HG02759 (cell line): ENCODE results near the gene HACD1.

Experiments used
- ATAC-seq: cut with Tn5 transposase; IDR thresholded peaks from one replicate; pipeline ENCODE4 v1.9.1; 2021; ENCODE audit warnings: mild to moderate bottlenecking, moderate library complexity; ENCODE audit not compliant: unreplicated experiment

The HACD1 gene, protein sequence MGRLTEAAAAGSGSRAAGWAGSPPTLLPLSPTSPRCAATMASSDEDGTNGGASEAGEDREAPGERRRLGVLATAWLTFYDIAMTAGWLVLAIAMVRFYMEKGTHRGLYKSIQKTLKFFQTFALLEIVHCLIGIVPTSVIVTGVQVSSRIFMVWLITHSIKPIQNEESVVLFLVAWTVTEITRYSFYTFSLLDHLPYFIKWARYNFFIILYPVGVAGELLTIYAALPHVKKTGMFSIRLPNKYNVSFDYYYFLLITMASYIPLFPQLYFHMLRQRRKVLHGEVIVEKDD

GRCh38 chr10:17617031-17617911, at the start of gene HACD1:
HACD1 (minus strand) TSS chr10:17617374; CDS start chr10:17617339, 35 bp downstream.
- ATAC-seq, result peak; percentile 81

DNA sequence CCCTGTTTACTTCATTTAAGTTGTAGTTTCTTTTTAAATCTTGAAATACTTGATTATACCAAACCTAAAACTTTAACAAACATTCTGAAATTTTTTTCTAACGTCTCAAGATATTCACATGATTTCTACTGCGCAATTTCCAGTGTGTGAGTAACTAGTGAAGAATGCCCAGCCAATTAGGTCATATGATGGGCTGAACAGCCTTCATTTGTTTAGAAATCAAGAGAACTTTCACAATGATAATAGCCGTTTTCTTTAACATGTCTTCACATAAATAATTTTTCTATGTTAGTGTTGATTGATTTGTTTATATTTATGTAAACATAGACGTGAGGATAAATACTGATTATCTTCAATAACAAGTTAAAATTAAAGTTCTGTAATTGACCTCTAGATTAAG, 48.6 kb upstream of the HACD1 start:
- ATAC-seq, result no peak

DNA sequence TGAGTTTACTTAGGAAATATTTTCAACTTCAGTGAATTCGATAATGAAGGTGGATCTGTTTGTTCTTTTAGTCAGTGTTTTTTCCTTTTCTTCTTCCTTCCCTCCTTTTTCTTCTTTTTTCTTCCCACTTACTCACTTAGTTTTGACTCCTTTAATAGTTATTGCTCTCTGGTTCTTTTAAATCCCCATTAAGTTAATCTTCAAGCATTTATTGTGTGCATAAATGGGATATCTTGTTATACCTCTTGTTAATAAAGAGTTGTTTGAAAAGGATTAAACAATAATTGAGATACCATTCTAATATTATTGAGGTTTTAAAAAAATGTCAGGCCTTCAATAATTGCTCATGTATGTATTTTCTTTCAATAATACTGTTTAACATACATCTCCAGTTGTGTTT, 46.3 kb upstream of the HACD1 start:
- no peak for ATAC-seq

DNA sequence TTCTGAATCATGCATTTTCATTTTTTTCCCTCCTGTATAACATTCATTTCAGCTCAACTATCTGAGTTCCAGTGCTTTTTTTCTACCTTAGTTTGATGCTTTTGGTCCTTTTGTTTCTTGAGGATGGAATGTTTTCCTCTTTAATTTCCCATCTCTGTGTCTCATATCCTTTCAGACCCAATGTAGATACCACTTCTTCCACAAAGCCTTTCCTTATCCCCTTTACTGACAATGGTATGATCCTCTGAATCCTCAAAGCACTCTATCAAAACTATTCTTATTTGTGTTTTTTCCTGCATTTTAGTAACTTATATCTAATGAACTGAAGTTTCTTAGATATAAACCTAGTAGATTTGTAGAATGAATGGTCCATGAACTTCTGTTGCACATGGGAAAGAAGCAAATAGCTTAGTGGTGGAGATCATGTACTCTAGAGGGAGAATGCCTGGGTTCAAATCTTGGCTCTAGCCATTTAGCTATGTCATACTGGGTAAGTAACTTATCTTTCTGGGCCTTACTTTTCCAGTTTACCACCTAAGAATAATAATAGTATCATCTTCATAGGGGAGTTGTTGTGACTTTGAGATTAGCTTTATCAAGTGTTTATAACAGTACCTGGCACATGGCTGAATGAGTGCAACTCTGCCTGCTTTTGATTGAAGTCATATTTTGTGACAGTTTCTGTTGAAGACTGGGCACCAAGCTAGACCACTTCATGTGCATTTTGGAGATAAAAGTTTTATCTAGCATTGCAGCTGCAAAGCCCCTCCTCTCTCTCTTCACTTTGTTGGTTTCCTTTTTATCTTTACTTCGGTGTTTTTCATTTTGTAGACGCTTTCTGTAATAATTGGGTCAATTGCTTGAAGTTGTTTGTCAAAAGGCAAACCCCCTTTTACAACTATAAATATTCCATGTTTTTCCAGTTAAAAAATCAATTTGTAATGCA, 45.3 kb upstream of the HACD1 start:
- ATAC-seq, result no peak

GRCh38 chr10:17661510-17661909, 44.3 kb upstream of the HACD1 start:
- no peak for ATAC-seq

GRCh38 chr10:17660921-17661320, 43.7 kb upstream of the HACD1 start:
- no peak for ATAC-seq

DNA sequence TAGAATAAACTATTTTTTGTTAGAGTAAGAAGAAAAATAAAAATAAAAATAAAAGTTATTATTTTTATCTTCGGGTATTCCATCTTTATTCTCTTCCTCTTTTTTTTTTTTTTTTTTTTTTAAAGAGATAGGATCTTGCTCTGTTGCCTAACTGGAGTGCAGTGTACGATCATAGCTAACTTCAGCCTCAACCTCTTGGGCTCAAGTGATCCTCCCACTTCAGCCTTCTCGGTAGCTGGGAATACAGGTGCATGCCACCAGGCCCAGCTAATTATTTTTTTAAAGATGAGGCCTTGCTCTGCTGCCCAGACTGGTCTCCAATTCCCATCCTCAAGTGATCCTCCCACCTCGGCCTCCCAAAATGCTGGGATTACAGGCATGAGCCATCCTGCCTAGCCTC, 42.2 kb upstream of the HACD1 start:
- ATAC-seq, result no peak

- ATAC-seq, result no peak
Measured at GRCh38 chr10:17657103-17657500, 39.9 kb upstream of the HACD1 start.

DNA sequence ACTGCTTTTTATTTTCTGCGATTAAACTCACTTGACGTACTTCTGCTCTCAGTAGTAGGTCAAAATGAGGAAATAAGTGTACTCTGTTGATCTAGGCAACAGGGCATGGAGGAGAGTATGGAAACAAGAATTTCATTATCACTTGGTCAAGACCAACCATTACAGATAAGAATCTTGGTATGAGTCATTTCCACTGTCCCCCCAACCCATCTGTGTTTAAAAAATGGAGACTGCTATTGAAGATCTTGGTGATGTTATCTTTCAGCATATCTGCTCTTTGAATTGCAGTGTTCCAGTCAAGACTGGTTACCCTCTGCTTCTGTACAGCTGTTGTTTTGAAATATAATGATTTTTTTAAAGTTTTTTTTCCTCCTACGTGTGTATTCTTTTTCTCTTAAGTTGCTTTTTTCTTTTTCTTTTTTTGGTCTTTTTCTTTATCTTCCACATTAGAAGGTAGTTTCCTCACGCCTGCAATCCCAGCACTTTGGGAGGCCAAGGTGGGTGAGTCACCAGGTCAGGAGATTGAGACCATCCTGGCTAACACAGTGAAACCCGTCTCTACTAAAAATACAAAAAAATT, 38.5 kb upstream of the HACD1 start:
- ATAC-seq, result peak; percentile 92

DNA sequence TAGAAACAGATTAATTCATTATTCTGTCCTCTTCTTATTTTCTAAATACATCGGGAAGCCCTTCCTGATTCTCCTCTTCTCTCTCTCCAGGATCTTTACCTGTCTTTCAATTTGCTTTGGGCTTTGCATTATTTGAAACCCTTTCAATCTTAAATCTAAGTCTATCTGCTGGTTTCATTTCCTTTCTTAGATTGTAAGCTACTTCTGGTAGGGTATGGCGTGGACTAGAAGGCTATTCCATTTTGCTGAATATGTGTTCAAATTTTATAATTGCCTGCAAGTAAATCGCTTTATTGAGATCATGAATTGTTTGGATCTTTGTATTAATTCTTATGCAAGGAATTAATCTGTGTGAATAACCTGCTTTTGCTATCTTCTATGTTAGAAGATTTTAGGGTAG, 37.8 kb upstream of the HACD1 start:
- ATAC-seq, result peak; percentile 8

GRCh38 chr10:17652585-17652984, 35.4 kb upstream of the HACD1 start:
- ATAC-seq, result no peak

DNA sequence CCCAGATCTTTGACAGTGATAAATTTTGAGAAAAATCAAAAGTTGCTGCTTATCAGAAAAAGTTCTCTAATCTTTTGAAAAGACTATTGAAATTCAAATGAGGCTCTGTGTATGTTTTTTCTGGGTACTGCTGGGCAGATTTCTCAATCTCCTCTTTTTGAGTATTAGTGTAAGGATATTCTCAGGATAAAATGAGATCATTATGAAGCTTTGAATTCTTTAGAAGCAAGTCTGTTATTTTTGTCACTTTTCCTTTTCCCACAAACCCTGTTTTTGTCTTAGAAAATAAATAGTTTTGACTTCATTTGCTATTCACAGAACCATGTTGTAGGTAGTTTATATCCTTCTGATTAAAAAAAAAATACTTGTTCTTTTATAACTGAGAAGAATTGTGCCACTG, 34.7 kb upstream of the HACD1 start:
- ATAC-seq, result no peak

DNA sequence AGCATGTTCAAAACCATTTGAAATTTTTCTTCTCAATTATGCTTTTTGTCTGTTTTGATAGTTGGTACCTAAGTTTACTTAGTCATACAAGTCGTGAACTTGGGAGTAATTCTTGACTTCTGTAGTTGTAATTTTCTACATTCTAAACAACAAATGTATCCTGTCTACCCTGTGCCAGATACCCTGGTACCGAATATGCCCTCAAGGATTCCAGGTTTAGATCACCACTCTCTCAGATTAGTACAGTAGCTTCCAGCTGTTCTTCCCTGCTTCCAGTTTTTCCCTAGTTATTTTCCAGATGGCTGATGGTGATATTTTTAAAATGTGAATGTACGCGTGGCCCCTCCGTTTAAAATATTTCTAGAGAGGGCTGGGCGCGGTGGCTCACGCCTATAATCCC, 33.2 kb upstream of the HACD1 start:
- ATAC-seq, result no peak

DNA sequence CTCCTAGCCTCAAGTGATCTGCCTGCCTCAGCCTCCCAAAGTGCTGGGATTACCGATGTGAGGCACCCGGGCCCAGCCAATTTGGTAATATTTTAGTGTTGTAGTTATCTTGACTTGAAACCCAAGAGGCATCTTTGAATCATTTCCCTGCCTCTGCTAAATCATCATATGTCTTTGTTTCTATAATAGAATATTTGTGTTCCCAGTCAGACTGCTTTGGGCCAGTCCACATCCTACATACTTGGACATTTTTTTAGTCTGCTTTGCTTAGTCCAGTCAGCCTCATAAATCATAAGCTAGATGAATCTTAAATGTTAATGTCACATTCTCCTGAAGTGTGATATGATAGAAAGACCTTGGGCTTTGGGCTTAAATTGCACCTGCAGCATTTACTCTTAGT, 32.7 kb upstream of the HACD1 start:
- no peak for ATAC-seq

DNA sequence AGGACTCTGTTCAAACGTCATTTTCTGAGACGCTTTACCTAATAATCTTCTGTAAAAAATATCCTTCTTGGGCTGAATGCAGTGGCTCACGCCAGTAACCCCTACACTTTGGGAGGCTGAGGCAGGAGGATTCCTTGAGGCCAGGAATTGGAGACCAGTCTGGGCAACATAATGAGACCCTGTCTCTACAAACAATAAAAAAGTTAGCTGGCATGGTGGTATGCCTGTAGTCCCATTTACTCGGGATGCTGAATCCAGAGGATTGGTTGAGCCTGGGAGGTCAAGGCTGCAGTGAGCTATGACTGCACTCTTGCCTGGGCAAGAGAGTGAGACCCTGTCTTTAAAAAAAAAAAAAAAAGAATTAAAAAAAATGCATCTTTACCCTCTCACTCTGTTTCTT, 31.9 kb upstream of the HACD1 start:
- ATAC-seq, result no peak

- no peak for ATAC-seq
Measured at GRCh38 chr10:17648243-17649035, 31.3 kb upstream of the HACD1 start.

GRCh38 chr10:17647326-17647725, 30.2 kb upstream of the HACD1 start:
- no peak for ATAC-seq

- ATAC-seq, result no peak
Measured at GRCh38 chr10:17645621-17646345, 28.6 kb upstream of the HACD1 start.

DNA sequence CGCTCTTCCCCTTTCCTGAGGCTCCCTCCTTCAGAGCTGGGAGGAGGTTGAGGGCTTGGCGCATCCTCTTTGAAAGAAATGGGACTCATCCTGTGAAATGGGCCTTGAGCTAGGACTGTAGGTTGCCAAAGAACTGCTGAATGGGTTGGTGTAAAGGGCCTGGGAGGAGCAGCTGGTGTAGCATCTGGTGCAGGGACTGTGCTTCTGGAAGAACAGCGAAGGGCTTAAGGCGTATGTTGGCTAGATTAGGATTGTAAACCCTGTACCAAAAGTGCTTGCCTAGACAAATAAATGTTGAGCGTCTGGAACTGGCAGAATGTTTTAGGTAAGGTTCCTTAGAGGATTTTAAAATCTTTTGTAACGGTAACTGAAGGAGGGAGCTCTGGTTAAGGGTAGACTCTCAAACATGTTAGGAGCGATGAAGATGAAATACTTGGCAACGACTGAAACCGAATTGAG, 27.3 kb upstream of the HACD1 start:
- peak; percentile 31 for ATAC-seq
